Smooth muscle cell (in vitro differentiated cells): Measurements from ENCODE around the gene KCNJ6. TPM values are rescaled to one million over a fixed set of nuclear protein-coding genes. Genes with fewer than 3 reads are reported as not detected.
A peak's percentile ranks its signal among the peaks of the same experiment; 100 is the strongest.

Experiments used
- DNase-seq: peaks from one replicate; lab custom pipeline; 2025; ENCODE audit not compliant: unreplicated experiment; lab: John Stamatoyannopoulos, UW
- H2AFZ ChIP-seq: fragments of 200-600 bp; sonication (generic); 2 replicates; pipeline ENCODE4 v1.6.0; 2016; ENCODE audit warnings: antibody characterized with exemption, low read depth, mild to moderate bottlenecking
- H3F3A ChIP-seq: fragments of 200-600 bp; sonication (generic); 2 replicates; pipeline ENCODE4 v1.6.0; 2017; ENCODE audit warnings: antibody characterized with exemption, low read depth
- H3K27ac ChIP-seq: fragments of 200-600 bp; sonication (generic); 2 replicates; pipeline ENCODE4 v1.5.1; 2016; ENCODE audit warnings: low read depth, mild to moderate bottlenecking
- H3K27me3 ChIP-seq: fragments of 200-600 bp; sonication (generic); 2 replicates; pipeline ENCODE4 v1.6.1; 2016; ENCODE audit warnings: low read depth, mild to moderate bottlenecking
- H3K36me3 ChIP-seq: fragments of 200-600 bp; sonication (generic); 2 replicates; pipeline ENCODE4 v1.5.1; 2016; ENCODE audit warnings: low read depth
- H3K4me1 ChIP-seq: fragments of 200-600 bp; sonication (generic); 2 replicates; pipeline ENCODE4 v1.5.1; 2016; ENCODE audit warnings: low read depth
- H3K4me2 ChIP-seq: fragments of 200-600 bp; sonication (generic); 2 replicates; pipeline ENCODE4 v1.6.0; 2016; ENCODE audit warnings: mild to moderate bottlenecking
- H3K4me3 ChIP-seq: fragments of 200-600 bp; sonication (generic); 2 replicates; pipeline ENCODE4 v1.5.1; 2016; ENCODE audit warnings: mild to moderate bottlenecking
- H3K79me2 ChIP-seq: fragments of 200-600 bp; sonication (generic); 2 replicates; pipeline ENCODE4 v1.6.0; 2016; ENCODE audit warnings: low read depth, mild to moderate bottlenecking
- H3K9ac ChIP-seq: fragments of 200-600 bp; sonication (generic); 2 replicates; pipeline ENCODE4 v1.6.0; 2016; ENCODE audit warnings: low read depth
- H3K9me3 ChIP-seq: fragments of 200-600 bp; sonication (generic); replicated peaks from 2 replicates; pipeline ENCODE4 v1.5.1; 2016; ENCODE audit warnings: low read depth
- H4K20me1 ChIP-seq: fragments of 200-600 bp; sonication (generic); 2 replicates; pipeline ENCODE4 v1.6.0; 2016; ENCODE audit warnings: low read depth
- WGBS: methylation state at CpG from one replicate; pipeline ENCODE4 v1.1.7; 2016; ENCODE audit warnings: low lambda C conversion rate; 5-methylcytosine and 5-hydroxymethylcytosine counted together
- polyA plus RNA-seq: library from polyadenylated mRNA; unstranded; fragments of >200 nt; fragmentation: Nextera tagmentation; extraction: Ambion mirVana; gene quantifications from 2 replicates; pipeline ENCODE4 v1.2.1, GENCODE V29; 2016
- total RNA-seq: library from RNA; depleted of rRNA; stranded (reverse); fragments of >200 nt; gene quantifications from 2 replicates; pipeline ENCODE4 v1.2.3, GENCODE V29; 2014
- TF ChIP-seq, protein P1 (sequence below): fragments of 200-600 bp; sonication (generic); IDR thresholded peaks from 2 replicates; pipeline ENCODE4 v1.5.1; 2017; ENCODE audit warnings: borderline replicate concordance, mild to moderate bottlenecking, antibody characterized with exemption; ENCODE audit not compliant: insufficient read depth, poor library complexity, severe bottlenecking

KCNJ6 gene
- total and polyA plus RNA-seq, 2 experiments from 2014 or later, result 0.15 to 0.27 TPM

DNA sequence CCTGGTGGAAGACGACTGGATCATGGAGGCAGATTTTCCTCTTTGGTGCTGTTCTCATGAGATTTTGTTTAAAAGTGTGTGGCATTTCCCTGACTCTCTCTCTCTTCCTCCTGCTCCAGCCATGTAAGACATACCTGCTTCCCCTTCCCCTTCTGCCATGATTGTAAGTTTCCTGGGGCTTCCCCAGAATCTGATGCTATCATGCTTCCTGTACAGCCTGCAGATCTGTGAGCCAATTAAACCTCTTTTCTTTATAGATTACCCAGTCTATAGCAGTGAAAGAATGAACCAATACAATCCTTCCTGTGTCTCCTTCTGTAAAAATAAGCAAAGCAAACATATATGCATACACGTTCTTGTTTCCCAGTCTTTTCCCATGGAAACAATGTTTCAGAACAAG, 276.5 kb downstream of the KCNJ6 start:
- Histone ChIP-seq H3K79me2 (no peaks in the 10 kb centered on the region), H3K4me2 (no peak overlapping the region), H4K20me1 (no peaks in the 10 kb centered on the region), H3K4me1 (no peaks in the 10 kb centered on the region), H3K36me3 (no peaks in the 10 kb centered on the region), H3K9me3 (no peaks in the 10 kb centered on the region), H3K9ac (no peak overlapping the region), H3K27ac (no peak overlapping the region), H3K27me3 (no peaks in the 10 kb centered on the region), H3F3A (no peaks in the 10 kb centered on the region), H3K4me3 (no peak overlapping the region), H2AFZ (no peak overlapping the region)
- WGBS, result 85% methylated on average over 2 of the region's 2 CpGs
- no peak for DNase-seq
- TF ChIP-seq, protein P1, sequence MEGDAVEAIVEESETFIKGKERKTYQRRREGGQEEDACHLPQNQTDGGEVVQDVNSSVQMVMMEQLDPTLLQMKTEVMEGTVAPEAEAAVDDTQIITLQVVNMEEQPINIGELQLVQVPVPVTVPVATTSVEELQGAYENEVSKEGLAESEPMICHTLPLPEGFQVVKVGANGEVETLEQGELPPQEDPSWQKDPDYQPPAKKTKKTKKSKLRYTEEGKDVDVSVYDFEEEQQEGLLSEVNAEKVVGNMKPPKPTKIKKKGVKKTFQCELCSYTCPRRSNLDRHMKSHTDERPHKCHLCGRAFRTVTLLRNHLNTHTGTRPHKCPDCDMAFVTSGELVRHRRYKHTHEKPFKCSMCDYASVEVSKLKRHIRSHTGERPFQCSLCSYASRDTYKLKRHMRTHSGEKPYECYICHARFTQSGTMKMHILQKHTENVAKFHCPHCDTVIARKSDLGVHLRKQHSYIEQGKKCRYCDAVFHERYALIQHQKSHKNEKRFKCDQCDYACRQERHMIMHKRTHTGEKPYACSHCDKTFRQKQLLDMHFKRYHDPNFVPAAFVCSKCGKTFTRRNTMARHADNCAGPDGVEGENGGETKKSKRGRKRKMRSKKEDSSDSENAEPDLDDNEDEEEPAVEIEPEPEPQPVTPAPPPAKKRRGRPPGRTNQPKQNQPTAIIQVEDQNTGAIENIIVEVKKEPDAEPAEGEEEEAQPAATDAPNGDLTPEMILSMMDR, result no peak

DNA sequence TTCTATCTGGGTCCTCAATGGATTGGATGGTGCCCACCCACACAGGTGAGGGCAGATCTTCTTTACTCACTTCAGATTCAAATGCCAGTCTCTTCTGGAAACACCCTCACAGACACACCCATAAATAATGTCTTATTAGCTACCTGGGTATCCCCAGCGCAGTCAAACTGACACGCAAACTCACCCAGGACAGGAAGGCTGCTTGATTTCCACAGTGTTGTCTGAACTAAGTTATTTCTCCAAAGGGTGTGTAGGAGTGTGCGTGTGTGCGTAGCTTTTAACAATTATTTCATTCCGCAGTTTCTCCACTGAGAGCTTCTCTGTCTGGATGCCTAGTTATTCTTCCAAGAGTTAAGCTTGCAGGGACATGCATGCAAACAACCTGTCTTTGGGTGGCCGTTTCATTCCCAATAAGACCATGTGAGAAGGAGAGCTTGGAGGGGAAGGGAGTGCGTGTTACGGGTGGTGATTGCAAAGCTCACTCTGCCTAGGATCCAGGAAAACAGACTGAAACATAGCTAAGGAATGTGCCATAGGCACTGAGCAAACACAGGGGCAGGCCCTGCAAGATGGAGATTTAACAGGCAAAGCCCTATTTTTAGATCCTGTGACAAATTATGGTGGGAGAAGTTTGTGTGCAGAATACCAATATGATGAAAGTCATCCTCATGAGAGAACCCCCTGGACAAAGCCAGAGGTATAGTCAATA, 280.0 kb downstream of the KCNJ6 start:
- no peak for DNase-seq
- Histone ChIP-seq H3K27ac (peak overlapping the region; percentile 91), H3K9ac (peak overlapping the region; percentile 79), H3F3A (no peaks in the 10 kb centered on the region), H3K9me3 (no peaks in the 10 kb centered on the region), H3K4me3 (no peak overlapping the region), H2AFZ (peak overlapping the region; percentile 58), H3K27me3 (no peaks in the 10 kb centered on the region), H4K20me1 (no peaks in the 10 kb centered on the region), H3K79me2 (no peaks in the 10 kb centered on the region), H3K4me2 (peak overlapping the region; percentile 64), H3K4me1 (peaks cover 10% of the 10 kb centered on the region), H3K36me3 (no peaks in the 10 kb centered on the region)
- TF ChIP-seq, protein P1, result no peak
- 44% methylated on average over 8 of the region's 8 CpGs for WGBS

DNA sequence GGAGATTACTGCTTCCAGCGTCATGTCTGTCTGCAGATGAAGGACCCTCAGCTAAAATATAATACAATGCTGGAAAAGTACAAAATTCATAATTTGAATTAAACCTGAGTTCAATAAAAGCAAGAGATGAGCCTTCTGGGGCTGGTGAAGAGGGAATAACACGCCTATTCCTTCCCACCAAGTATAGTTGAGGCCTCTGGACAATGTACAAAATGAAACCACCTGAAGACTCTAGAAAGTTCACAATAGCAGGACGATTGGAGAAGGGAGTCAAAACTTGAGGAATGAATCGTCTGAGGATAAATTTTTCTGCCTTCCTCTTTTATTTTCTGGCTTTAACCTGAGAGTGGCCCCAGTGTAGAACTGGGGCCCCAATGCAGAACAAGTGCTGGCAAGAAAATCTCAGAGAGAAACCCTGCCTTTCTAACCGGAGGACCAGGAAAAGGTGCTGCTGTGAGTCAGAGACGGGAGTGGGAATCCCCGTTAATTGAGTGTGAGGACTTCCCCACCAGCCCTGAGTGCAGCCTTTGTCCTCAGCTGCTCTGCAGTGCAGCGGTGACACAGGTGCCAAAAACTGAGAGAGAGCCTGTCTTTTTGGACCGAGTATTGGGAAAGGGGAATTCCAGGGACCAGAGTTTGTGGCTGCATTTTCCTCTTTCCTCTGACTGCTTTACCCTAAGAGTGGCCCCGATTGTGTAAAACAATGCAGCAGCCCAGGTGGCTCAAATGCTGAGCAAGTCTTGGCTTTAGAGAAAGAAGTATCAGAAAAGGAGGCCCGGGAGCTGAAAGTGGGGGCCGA, 284.7 kb downstream of the KCNJ6 start:
- no peak overlapping the region for H2AFZ ChIP-seq
- H3F3A ChIP-seq, result no peaks in the 10 kb centered on the region
- no peaks in the 10 kb centered on the region for H3K79me2 ChIP-seq
- H3K27ac ChIP-seq, result no peak overlapping the region
- no peaks in the 10 kb centered on the region for H3K36me3 ChIP-seq
- no peaks in the 10 kb centered on the region for H3K9me3 ChIP-seq
- TF ChIP-seq, protein P1, result no peak
- H4K20me1 ChIP-seq, result no peaks in the 10 kb centered on the region
- 55% methylated on average over 12 of the region's 12 CpGs for WGBS
- H3K4me1 ChIP-seq, result peaks cover 16% of the 10 kb centered on the region
- H3K4me3 ChIP-seq, result no peak overlapping the region
- H3K9ac ChIP-seq, result no peak overlapping the region
- no peaks in the 10 kb centered on the region for H3K27me3 ChIP-seq
- no peak for DNase-seq
- H3K4me2 ChIP-seq, result no peak overlapping the region
